Esophagus squamous epithelium (tissue), 4 donors: ENCODE measurements around the gene DCD.

ENCODE experiments used
- CTCF ChIP-seq, 6 experiments: fragments of 450-650 bp in 4 of 6; fragments of 200-600 bp in 2 of 6; sonication (generic) in 2 of 6; IDR thresholded peaks; one replicate each; pipeline ENCODE4 v1.5.1; 2016 to 2019; ENCODE audit warnings: antibody characterized with exemption in 6 of 6, mild to moderate bottlenecking in 4 of 6, moderate library complexity in 4 of 6
- POLR2A ChIP-seq, 4 donors: fragments of 450-650 bp; IDR thresholded peaks; one replicate each; pipeline ENCODE4 v1.6.1; 2017; ENCODE audit warnings: antibody characterized with exemption in 4 of 4, mild to moderate bottlenecking in 4 of 4, moderate library complexity in 3 of 4

- TF ChIP-seq CTCF (IDR thresholded peaks at IDR 0.05) = no peak
- TF ChIP-seq POLR2A (IDR thresholded peaks at IDR 0.05) = no peak
Observed at GRCh38 chr12:54663603-54664002, 15.4 kb upstream of the DCD start.
